Progenitor cell of endocrine pancreas (in vitro differentiated cells): Measurements from ENCODE around the gene AGAP5. TPM values are rescaled to one million over a fixed set of nuclear protein-coding genes. Genes with fewer than 3 reads are reported as not detected.

Experiments
- DNase-seq: peaks from one replicate; pipeline ENCODE4 v3.0.0; 2021; ENCODE audit warnings: low spot score; ENCODE audit not compliant: unreplicated experiment
- H3K27ac Mint-ChIP-seq: 2 replicates; pipeline ENCODE4 v1.8.0; 2021; ENCODE audit warnings: mild to moderate bottlenecking, moderate library complexity, mixed read lengths
- H3K27me3 Mint-ChIP-seq: 2 replicates; pipeline ENCODE4 v1.8.0; 2021; ENCODE audit warnings: mixed read lengths
- H3K36me3 Mint-ChIP-seq: 2 replicates; pipeline ENCODE4 v1.8.0; 2022; ENCODE audit warnings: mixed read lengths; ENCODE audit not compliant: insufficient read depth
- H3K4me1 Mint-ChIP-seq: 2 replicates; pipeline ENCODE4 v1.8.0; 2021; ENCODE audit warnings: low read depth, mixed read lengths
- H3K4me3 Mint-ChIP-seq: 2 replicates; pipeline ENCODE4 v1.8.0; 2021; ENCODE audit warnings: low read depth, mild to moderate bottlenecking, moderate library complexity, mixed read lengths
- H3K9me3 Mint-ChIP-seq: 2 replicates; pipeline ENCODE4 v1.8.0; 2021; ENCODE audit warnings: low read depth, mixed read lengths
- CTCF ChIP-seq: fragments of 200-600 bp; sonication (generic); IDR thresholded peaks from one replicate; pipeline ENCODE4 v1.5.0; 2021; ENCODE audit warnings: antibody characterized with exemption, mild to moderate bottlenecking; ENCODE audit not compliant: unreplicated experiment
- total RNA-seq: library from RNA; stranded (reverse); gene quantifications from 2 replicates; pipeline ENCODE4 v1.2.1, GENCODE V29; 2021

The AGAP5 gene
- total RNA-seq, 1 donor from 2014 or later: 15.5 TPM

- no peak for DNase-seq
- Mint-ChIP-seq H3K27me3 (no peaks in the 10 kb centered on the region), H3K4me1 (peaks cover 7% of the 10 kb centered on the region), H3K9me3 (no peaks in the 10 kb centered on the region), H3K36me3 (no peaks in the 10 kb centered on the region), H3K27ac (no peak overlapping the region), H3K4me3 (no peak overlapping the region)
- TF ChIP-seq CTCF: no peak
Observed at GRCh38 chr10:73628405-73628804, 69.5 kb downstream of the AGAP5 start.

- Mint-ChIP-seq H3K4me3 (peak overlapping the region; percentile 99), H3K27me3 (no peaks in the 10 kb centered on the region), H3K27ac (peak overlapping the region; percentile 19), H3K36me3 (no peaks in the 10 kb centered on the region), H3K4me1 (peaks cover 7% of the 10 kb centered on the region), H3K9me3 (no peaks in the 10 kb centered on the region)
- no peak for TF ChIP-seq CTCF
- DNase-seq: no peak
Observed at GRCh38 chr10:73627300-73627699, 70.6 kb downstream of the AGAP5 start.

- no peak for TF ChIP-seq CTCF
- Mint-ChIP-seq H3K4me3 (peak overlapping the region; percentile 99), H3K27me3 (no peaks in the 10 kb centered on the region), H3K4me1 (peaks cover 8% of the 10 kb centered on the region), H3K36me3 (peaks cover 1% of the 10 kb centered on the region), H3K27ac (peak overlapping the region; percentile 100), H3K9me3 (no peaks in the 10 kb centered on the region)
- peak; percentile 85 for DNase-seq
Observed at GRCh38 chr10:73625884-73626752, 71.8 kb downstream of the AGAP5 start.

- Mint-ChIP-seq H3K9me3 (no peaks in the 10 kb centered on the region), H3K4me1 (peaks cover 8% of the 10 kb centered on the region), H3K36me3 (peaks cover 1% of the 10 kb centered on the region), H3K27me3 (no peaks in the 10 kb centered on the region), H3K27ac (peak overlapping the region; percentile 100), H3K4me3 (peak overlapping the region; percentile 99)
- peak; percentile 16 for DNase-seq
- no peak for TF ChIP-seq CTCF
Observed at GRCh38 chr10:73625004-73625883, 72.7 kb downstream of the AGAP5 start.

Other genes starting within 250 kb of the AGAP5 start
- gene PPP3CB, start 202.1 kb downstream of the AGAP5 start, total RNA-seq: 49.6 and 56.4 TPM in 2 replicates
- 79.0 and 83.8 TPM in 2 replicates for gene USP54, start 106.8 kb downstream of the AGAP5 start, total RNA-seq
- gene MYOZ1, start 56.6 kb downstream of the AGAP5 start, total RNA-seq: 0.31 TPM in 1 of 2 replicates, not detected in the other
- 0.07 TPM in 1 of 2 replicates, not detected in the other for gene SYNPO2L, start 42.1 kb downstream of the AGAP5 start, total RNA-seq
- 93.0 and 96.5 TPM in 2 replicates for gene SEC24C, start 46.3 kb upstream of the AGAP5 start, total RNA-seq
- 36.0 and 38.8 TPM in 2 replicates for gene CHCHD1, start 83.9 kb upstream of the AGAP5 start, total RNA-seq
- 122 and 144 TPM in 2 replicates for gene ZSWIM8, start 87.5 kb upstream of the AGAP5 start, total RNA-seq
- 36.3 and 40.0 TPM in 2 replicates for gene NDST2, start 113.5 kb upstream of the AGAP5 start, total RNA-seq
- gene CAMK2G, start 176.4 kb upstream of the AGAP5 start, total RNA-seq: 20.8 and 24.5 TPM in 2 replicates
- gene PLAU, start 213.0 kb upstream of the AGAP5 start, total RNA-seq: 0.38 and 0.93 TPM in 2 replicates